IMR-90 (cell line): ENCODE data around the gene PTPRN2. TPM values are rescaled to one million over a fixed set of nuclear protein-coding genes. Genes with fewer than 3 reads are reported as not detected.

ENCODE experiments used
- ATAC-seq: fragments of 200-7000 bp; cut with Tn5 transposase; 2 replicates; pipeline ENCODE4 v1.9.1; 2020; ENCODE audit warnings: low read depth, mild to moderate bottlenecking, moderate library complexity
- BruUV-seq: library from RNA; stranded (reverse); fragments of 400-500 nt; replicated peaks from 2 replicates; lab custom pipeline; 2021; lab: Mats Ljungman, UMichigan
- CTCF ChIA-PET: fragments of 300-600 bp; formaldehyde crosslinking; extraction: SDS; loops from one replicate; lab custom pipeline; 2021; ENCODE audit warnings: antibody characterized with exemption; lab: Yijun Ruan, JAX
- POLR2A ChIA-PET: fragments of 300-600 bp; sonication (Branson Sonifier 250); formaldehyde crosslinking; loops from one replicate; lab custom pipeline; 2022; ENCODE audit warnings: antibody characterized with exemption; ENCODE audit not compliant: unreplicated experiment; lab: Charles Lee
- DNase-seq: peaks from one replicate; pipeline ENCODE4 v3.0.0; 2013
- H2AFZ ChIP-seq: replicated peaks from 2 replicates; pipeline ENCODE3; 2013; ENCODE audit warnings: low read length, mild to moderate bottlenecking; ENCODE audit not compliant: poor library complexity
- H2AK5ac ChIP-seq: 2 replicates; pipeline ENCODE4 v1.6.1; 2013; ENCODE audit warnings: low read depth, low read length, inconsistent platforms
- H2AK9ac ChIP-seq: replicated peaks from 2 replicates; pipeline ENCODE3; 2013; ENCODE audit warnings: mild to moderate bottlenecking, low read depth, low read length, moderate library complexity; ENCODE audit not compliant: poor library complexity
- H2BK120ac ChIP-seq: 2 replicates; pipeline ENCODE4 v1.6.1; 2013; ENCODE audit warnings: low read depth, low read length, inconsistent platforms
- H2BK15ac ChIP-seq: 3 replicates; pipeline ENCODE4 v1.6.1; 2013; ENCODE audit warnings: low read depth, low read length, inconsistent platforms
- H2BK20ac ChIP-seq: 2 replicates; pipeline ENCODE4 v1.6.1; 2013; ENCODE audit warnings: low read depth, mild to moderate bottlenecking, inconsistent platforms, low read length, moderate library complexity
- H2BK5ac ChIP-seq: 2 replicates; pipeline ENCODE4 v1.6.1; 2013; ENCODE audit warnings: mild to moderate bottlenecking, low read depth, low read length, inconsistent platforms; ENCODE audit not compliant: poor library complexity, severe bottlenecking
- H3K14ac ChIP-seq: replicated peaks from 2 replicates; pipeline ENCODE4 v1.6.1; 2013; ENCODE audit warnings: low read depth, low read length, inconsistent platforms
- H3K18ac ChIP-seq: 2 replicates; pipeline ENCODE4 v1.6.1; 2013; ENCODE audit warnings: low read depth, low read length, control low read depth
- H3K23ac ChIP-seq: 2 replicates; pipeline ENCODE4 v1.6.1; 2013; ENCODE audit warnings: low read depth, low read length, inconsistent platforms
- H3K27ac ChIP-seq: 2 replicates; pipeline ENCODE4 v1.5.1; 2013; ENCODE audit warnings: mild to moderate bottlenecking, control low read depth, low read length; ENCODE audit not compliant: insufficient read depth
- H3K27me3 ChIP-seq: 2 replicates; pipeline ENCODE4 v1.6.1; 2013; ENCODE audit warnings: low read length; ENCODE audit not compliant: control insufficient read depth, insufficient read depth
- H3K36me3 ChIP-seq: 2 replicates; pipeline ENCODE4 v1.6.1; 2013; ENCODE audit warnings: low read length, mixed read lengths; ENCODE audit not compliant: control insufficient read depth, insufficient read depth
- H3K4ac ChIP-seq: 2 replicates; pipeline ENCODE4 v1.6.1; 2013; ENCODE audit warnings: low read depth, low read length, inconsistent platforms
- H3K4me1 ChIP-seq: 2 replicates; pipeline ENCODE4 v1.6.1; 2013; ENCODE audit warnings: low read length, mixed read lengths; ENCODE audit not compliant: control insufficient read depth, insufficient read depth
- H3K4me2 ChIP-seq: 2 replicates; pipeline ENCODE4 v1.6.1; 2013; ENCODE audit warnings: low read depth, mild to moderate bottlenecking, control low read depth, low read length, moderate library complexity
- H3K4me3 ChIP-seq: 2 replicates; pipeline ENCODE4 v1.5.1; 2013; ENCODE audit warnings: low read depth, mild to moderate bottlenecking, control low read depth, low read length, moderate library complexity; ENCODE audit not compliant: insufficient read depth
- H3K56ac ChIP-seq: 2 replicates; pipeline ENCODE4 v1.6.1; 2013; ENCODE audit warnings: low read length, inconsistent platforms; ENCODE audit not compliant: insufficient read depth; ENCODE audit errors: extremely low read depth
- H3K79me1 ChIP-seq, 2 experiments: 2 replicates each; pipeline ENCODE4 v1.6.1; 2013; ENCODE audit warnings: low read length in 2 of 2, inconsistent platforms in 1 of 2, low read depth in 1 of 2
- H3K9ac ChIP-seq: 2 replicates; pipeline ENCODE4 v1.6.1; 2013; ENCODE audit warnings: low read depth, low read length, control low read depth
- H3K9me1 ChIP-seq: 2 replicates; pipeline ENCODE4 v1.6.1; 2013; ENCODE audit warnings: low read length, inconsistent platforms; ENCODE audit not compliant: insufficient read depth
- H3K9me3 ChIP-seq: 2 replicates; pipeline ENCODE4 v1.6.1; 2013; ENCODE audit warnings: low read length; ENCODE audit not compliant: control insufficient read depth, insufficient read depth
- H4K20me1 ChIP-seq: 2 replicates; pipeline ENCODE4 v1.6.1; 2013; ENCODE audit warnings: low read length, inconsistent platforms; ENCODE audit not compliant: insufficient read depth
- H4K5ac ChIP-seq: 2 replicates; pipeline ENCODE4 v1.6.1; 2013; ENCODE audit warnings: mild to moderate bottlenecking, low read depth, low read length, control low read depth
- H4K8ac ChIP-seq, 2 experiments: 2 replicates each; pipeline ENCODE4 v1.6.1; 2013; ENCODE audit warnings: low read depth in 2 of 2, low read length in 2 of 2, control low read depth in 1 of 2, inconsistent platforms in 1 of 2
- H4K91ac ChIP-seq: 2 replicates; pipeline ENCODE4 v1.6.1; 2013; ENCODE audit warnings: low read depth, low read length, inconsistent platforms; ENCODE audit not compliant: insufficient read depth
- BHLHE40 ChIP-seq: fragments of 150-350 bp; IDR thresholded peaks from 2 replicates; pipeline ENCODE4 v1.6.1; 2016; ENCODE audit warnings: mild to moderate bottlenecking, low read depth, low read length
- CEBPB ChIP-seq: IDR thresholded peaks from 2 replicates; pipeline ENCODE4 v1.6.1; 2012; ENCODE audit warnings: low read depth, low read length, improper control_type of control experiment
- CTCF ChIP-seq: conservative IDR thresholded peaks from 2 replicates; pipeline ENCODE4 v1.5.1; 2012; ENCODE audit warnings: mild to moderate bottlenecking, low read depth, low read length, improper control_type of control experiment
- FOS ChIP-seq: fragments of 150-350 bp; IDR thresholded peaks from 2 replicates; pipeline ENCODE4 v1.6.1; 2016; ENCODE audit warnings: low read depth, low read length
- MAFK ChIP-seq: IDR thresholded peaks from 2 replicates; pipeline ENCODE4 v1.6.1; 2012; ENCODE audit warnings: low read depth, low read length, improper control_type of control experiment
- MXI1 ChIP-seq: IDR thresholded peaks from 2 replicates; pipeline ENCODE4 v1.6.1; 2012; ENCODE audit warnings: low read depth, mild to moderate bottlenecking, low read length, moderate library complexity, borderline replicate concordance
- NFE2L2 ChIP-seq: fragments of 150-350 bp; IDR thresholded peaks from 2 replicates; pipeline ENCODE4 v1.6.1; 2016; ENCODE audit warnings: low read depth, mild to moderate bottlenecking, low read length
- POLR2A ChIP-seq: IDR thresholded peaks from 2 replicates; pipeline ENCODE4 v1.6.1; 2012; ENCODE audit warnings: mild to moderate bottlenecking, low read depth, low read length
- RAD21 ChIP-seq: IDR thresholded peaks from 2 replicates; pipeline ENCODE4 v1.6.1; 2012; ENCODE audit warnings: low read length, improper control_type of control experiment
- RCOR1 ChIP-seq: IDR thresholded peaks from 2 replicates; pipeline ENCODE4 v1.6.1; 2012; ENCODE audit warnings: mild to moderate bottlenecking, low read length, improper control_type of control experiment; ENCODE audit not compliant: insufficient replicate concordance
- RFX5 ChIP-seq: IDR thresholded peaks from 2 replicates; pipeline ENCODE4 v1.8.0; 2012; ENCODE audit warnings: low read depth, mild to moderate bottlenecking, low read length, moderate library complexity
- SMC3 ChIP-seq: fragments of 150-350 bp; IDR thresholded peaks from 2 replicates; pipeline ENCODE4 v1.6.1; 2016; ENCODE audit warnings: low read depth, mild to moderate bottlenecking, antibody characterized with exemption, low read length, moderate library complexity
- USF2 ChIP-seq: fragments of 150-350 bp; IDR thresholded peaks from 2 replicates; pipeline ENCODE4 v1.6.1; 2017; ENCODE audit warnings: mild to moderate bottlenecking, antibody characterized with exemption, low read length, low read depth
- WGBS, 2 experiments: methylation state at CpG; one replicate each; pipeline versions ENCODE4 v1.1.5 to v1.1.7; 2013; ENCODE audit warnings: missing lambda C conversion rate in 2 of 2; ENCODE audit not compliant: insufficient read length in 1 of 2; ENCODE audit errors: extremely low coverage in 2 of 2; 5-methylcytosine and 5-hydroxymethylcytosine counted together
- dilution Hi-C: fragments of 300-500 bp; cut with HindIII; formaldehyde crosslinking; loops from one replicate; pipeline ENCODE4 v1.14.3; 2018; ENCODE audit warnings: low sequenced_read_pairs; ENCODE audit not compliant: unreplicated experiment
- in situ Hi-C: fragments of 300-500 bp; cut with MboI; formaldehyde crosslinking; loops from 3 replicates; pipeline ENCODE4 v1.14.3; 2019; ENCODE audit warnings: low sequenced_read_pairs, inconsistent platforms, mixed read lengths
- intact Hi-C: fragments of 100-400 bp; cut with micrococcal nuclease; formaldehyde crosslinking; loops from 2 replicates; pipeline ENCODE4 v1.10.0; 2022
- polyA plus RNA-seq, 3 experiments: library from polyadenylated mRNA; depleted of rRNA; stranded (reverse); fragments of >200 nt; gene quantifications; 2 replicates each; pipeline ENCODE4 v1.2.3, GENCODE V29; 2012; ENCODE audit warnings: low replicate concordance in 1 of 3
- total RNA-seq: library from RNA; depleted of rRNA; stranded (reverse); fragments of >200 nt; gene quantifications from 2 replicates; pipeline ENCODE4 v1.2.3, GENCODE V29; 2012
- TF ChIP-seq, protein P1 (sequence below): fragments of 150-350 bp; IDR thresholded peaks from 2 replicates; pipeline ENCODE4 v1.6.1; 2016; ENCODE audit warnings: low read depth, mild to moderate bottlenecking, low read length, moderate library complexity, borderline replicate concordance

PTPRN2 gene
- total and polyA plus RNA-seq, 2 of the 4 experiments (the other 2 are of a cell fraction): 0.03 TPM; not detected in 1

DNA sequence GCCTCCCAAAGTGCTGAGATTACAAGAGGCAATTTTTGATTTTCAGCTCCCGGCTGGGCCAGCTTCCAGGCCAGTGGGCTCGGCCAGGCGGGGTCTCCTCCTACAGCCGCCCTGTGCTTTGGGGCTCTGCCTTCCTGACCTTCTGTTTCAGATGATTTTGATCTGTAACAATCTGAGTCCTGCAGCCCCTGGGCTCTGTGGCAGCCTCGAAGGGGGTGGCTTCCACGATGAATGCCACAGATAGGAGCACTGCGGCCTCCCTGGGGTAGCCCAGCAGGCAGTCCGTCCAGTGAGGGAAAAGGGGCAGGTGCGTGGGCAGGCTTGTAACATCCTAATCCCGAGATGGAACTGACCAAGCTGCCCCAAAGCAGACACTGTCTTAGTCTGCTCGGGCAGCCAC is 1073.3 kb downstream of the PTPRN2 start:
- Histone ChIP-seq H3K56ac (no peak overlapping the region), H2AK9ac (no peak overlapping the region), H3K9me3 (peaks cover 27% of the 10 kb centered on the region; the same call in 1 of the 2 replicates), H2BK5ac (no peak overlapping the region), H2AFZ (no peak overlapping the region), H3K9ac (no peak overlapping the region), H4K5ac (no peak overlapping the region), H2BK120ac (no peak overlapping the region), H4K8ac (no peak overlapping the region), H3K18ac (no peak overlapping the region), H2BK15ac (no peak overlapping the region), H3K79me1 (no peaks in the 10 kb centered on the region), H3K36me3 (no peaks in the 10 kb centered on the region), H3K4ac (no peak overlapping the region), H3K9me1 (no peaks in the 10 kb centered on the region), H3K27ac (no peak overlapping the region), H4K91ac (no peak overlapping the region), H4K20me1 (no peaks in the 10 kb centered on the region), H3K23ac (no peak overlapping the region), H2AK5ac (no peak overlapping the region), H3K4me1 (no peaks in the 10 kb centered on the region), H3K4me3 (no peak overlapping the region), H3K27me3 (no peaks in the 10 kb centered on the region), H3K14ac (no peak overlapping the region), H2BK20ac (no peak overlapping the region), H3K4me2 (no peak overlapping the region)
- 0% methylated on average over 1 of the region's 11 CpGs; no CpG with 5 or more reads in 1 of the 2 experiments for WGBS, 2 experiments
- intact Hi-C loops: no loop called here
- TF ChIP-seq BHLHE40 (no peak), MXI1 (no peak), RFX5 (no peak), MAFK (no peak), RAD21 (no peak), POLR2A (no peak), CEBPB (no peak), RCOR1 (no peak), SMC3 (no peak), NFE2L2 (no peak), FOS (no peak), USF2 (no peak), CTCF (no peak)
- TF ChIP-seq, protein P1, sequence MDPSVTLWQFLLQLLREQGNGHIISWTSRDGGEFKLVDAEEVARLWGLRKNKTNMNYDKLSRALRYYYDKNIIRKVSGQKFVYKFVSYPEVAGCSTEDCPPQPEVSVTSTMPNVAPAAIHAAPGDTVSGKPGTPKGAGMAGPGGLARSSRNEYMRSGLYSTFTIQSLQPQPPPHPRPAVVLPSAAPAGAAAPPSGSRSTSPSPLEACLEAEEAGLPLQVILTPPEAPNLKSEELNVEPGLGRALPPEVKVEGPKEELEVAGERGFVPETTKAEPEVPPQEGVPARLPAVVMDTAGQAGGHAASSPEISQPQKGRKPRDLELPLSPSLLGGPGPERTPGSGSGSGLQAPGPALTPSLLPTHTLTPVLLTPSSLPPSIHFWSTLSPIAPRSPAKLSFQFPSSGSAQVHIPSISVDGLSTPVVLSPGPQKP: no peak
- DNase-seq (no peak), ATAC-seq (no peak)
- no TSS peak for BruUV-seq
- POLR2A ChIA-PET: no interaction called here
- dilution Hi-C loops: no loop called here
- CTCF ChIA-PET: no interaction called here
- in situ Hi-C loops: no loop called here
